ENCODE measurements around the gene TNFSF11. TPM values are rescaled to one million over a fixed set of nuclear protein-coding genes. Genes with fewer than 3 reads are reported as not detected.

TNFSF11 gene
- total and polyA plus RNA-seq, 12 donors: not detected

DNA sequence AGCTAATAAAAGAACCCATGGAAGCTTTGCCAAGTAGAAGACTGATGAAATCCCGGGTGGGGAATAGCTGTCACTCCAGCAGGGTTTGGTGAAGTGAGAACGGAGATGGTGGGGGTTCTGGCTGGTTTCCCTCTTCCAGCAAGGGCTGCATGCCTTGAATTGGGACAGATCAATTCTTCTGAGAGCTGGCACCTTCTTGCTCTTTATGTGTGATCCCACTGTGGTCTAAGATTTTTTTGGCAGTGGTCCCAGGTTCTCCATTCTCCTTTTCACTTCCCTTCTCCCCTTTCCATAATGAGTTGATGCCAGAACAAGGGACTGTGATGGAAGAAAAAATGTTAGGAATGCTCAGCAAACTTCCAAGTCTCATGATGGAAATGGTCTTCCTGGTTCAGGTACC is 50.0 kb downstream of the TNFSF11 start:
- 56 to 62% methylated on average over 2 of the region's 2 CpGs for whole genome bisulfite sequencing, 2 donors
- no peaks in the 10 kb centered on the region for H3K36me3 ChIP-seq
- no peak for DNase-seq
- intact Hi-C loops (cut with DNase I): no loop called here
- H3K27me3 ChIP-seq: peaks cover 0 to 5% (median 0%) of the 10 kb centered on the region in 7 donors
- H3K9me3 ChIP-seq: no peaks in the 10 kb centered on the region
- no peak overlapping the region for H3K4me3 ChIP-seq
- no peaks in the 10 kb centered on the region for H3K4me1 ChIP-seq
- TF ChIP-seq, protein P1, sequence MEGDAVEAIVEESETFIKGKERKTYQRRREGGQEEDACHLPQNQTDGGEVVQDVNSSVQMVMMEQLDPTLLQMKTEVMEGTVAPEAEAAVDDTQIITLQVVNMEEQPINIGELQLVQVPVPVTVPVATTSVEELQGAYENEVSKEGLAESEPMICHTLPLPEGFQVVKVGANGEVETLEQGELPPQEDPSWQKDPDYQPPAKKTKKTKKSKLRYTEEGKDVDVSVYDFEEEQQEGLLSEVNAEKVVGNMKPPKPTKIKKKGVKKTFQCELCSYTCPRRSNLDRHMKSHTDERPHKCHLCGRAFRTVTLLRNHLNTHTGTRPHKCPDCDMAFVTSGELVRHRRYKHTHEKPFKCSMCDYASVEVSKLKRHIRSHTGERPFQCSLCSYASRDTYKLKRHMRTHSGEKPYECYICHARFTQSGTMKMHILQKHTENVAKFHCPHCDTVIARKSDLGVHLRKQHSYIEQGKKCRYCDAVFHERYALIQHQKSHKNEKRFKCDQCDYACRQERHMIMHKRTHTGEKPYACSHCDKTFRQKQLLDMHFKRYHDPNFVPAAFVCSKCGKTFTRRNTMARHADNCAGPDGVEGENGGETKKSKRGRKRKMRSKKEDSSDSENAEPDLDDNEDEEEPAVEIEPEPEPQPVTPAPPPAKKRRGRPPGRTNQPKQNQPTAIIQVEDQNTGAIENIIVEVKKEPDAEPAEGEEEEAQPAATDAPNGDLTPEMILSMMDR (IDR thresholded peaks at IDR 0.05): no peak
- ATAC-seq: no peak
- no peak overlapping the region for H3K27ac ChIP-seq

DNA sequence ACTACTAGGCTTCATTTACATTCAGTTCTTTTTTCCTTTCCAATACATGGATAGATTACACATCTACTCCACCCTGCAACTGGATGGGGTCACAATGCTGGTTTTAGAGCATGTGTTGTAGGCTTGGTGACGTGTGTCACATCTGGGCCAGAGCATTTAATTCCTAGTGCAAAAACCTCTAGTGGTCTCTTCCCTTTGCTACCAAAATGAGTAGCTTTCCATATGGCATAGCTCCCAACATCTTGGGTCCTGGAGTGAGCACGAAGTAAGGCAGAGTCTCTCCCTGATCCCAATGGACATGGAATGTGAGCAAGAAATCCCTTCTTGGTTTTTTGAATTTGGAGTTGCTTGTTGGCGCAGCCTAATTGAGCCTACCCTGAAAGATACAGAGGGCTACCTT is 51.7 kb downstream of the TNFSF11 start:
- 87 to 94% methylated on average over 3 of the region's 3 CpGs for WGBS, 2 donors
- H3K4me3 ChIP-seq: no peak overlapping the region
- ATAC-seq: no peak

DNA sequence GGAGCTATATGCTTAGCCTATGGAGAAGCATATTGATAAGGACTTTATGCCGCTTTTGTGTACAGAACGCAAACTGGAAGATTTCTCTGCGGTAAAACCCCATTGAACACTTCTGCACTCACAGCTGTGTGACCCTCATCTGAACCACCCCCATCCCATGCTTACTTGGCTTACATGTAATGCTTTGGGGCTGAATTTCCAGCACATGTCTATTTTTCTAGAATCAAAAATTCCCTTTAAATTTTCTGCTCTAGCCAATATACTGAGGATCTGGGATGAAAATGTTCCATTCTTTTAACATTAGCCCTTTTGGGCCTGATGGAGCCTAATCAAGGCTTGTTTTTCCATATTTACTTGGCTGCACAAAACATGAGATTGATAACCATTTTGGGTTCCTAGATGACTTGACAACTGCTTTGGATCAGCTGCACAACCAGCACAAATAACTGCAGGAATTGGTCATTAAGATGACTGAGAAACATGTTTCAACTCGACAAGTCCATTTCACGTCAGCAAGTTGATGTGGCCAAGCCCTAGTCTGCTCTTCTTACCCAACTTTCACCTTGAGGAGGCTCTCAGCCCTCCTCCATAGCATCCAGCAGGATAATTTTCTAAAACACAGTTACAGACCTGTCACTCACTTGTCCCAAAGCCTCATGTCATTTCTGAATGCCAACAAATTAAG is 52.4 kb downstream of the TNFSF11 start:
- TF ChIP-seq, protein P1 (IDR thresholded peaks at IDR 0.05): no peak
- Histone ChIP-seq H3K4me3 (no peak overlapping the region), H3K27me3 (peaks cover 0 to 5% (median 0%) of the 10 kb centered on the region in 7 donors), H3K4me1 (no peaks in the 10 kb centered on the region), H3K9me3 (no peaks in the 10 kb centered on the region), H3K36me3 (no peaks in the 10 kb centered on the region), H3K27ac (no peak overlapping the region)
- DNase-seq (no peak), ATAC-seq (no peak)
- intact Hi-C loops (cut with DNase I): no loop called here
- 92% methylated on average over 5 of the region's 5 CpGs for WGBS, 2 donors

More for the DNA sequence above, 51.7 kb downstream of the TNFSF11 start:
- Histone ChIP-seq H3K9me3 (no peaks in the 10 kb centered on the region), H3K27me3 (peaks cover 0 to 5% (median 0%) of the 10 kb centered on the region in 7 donors), H3K36me3 (no peaks in the 10 kb centered on the region), H3K4me1 (no peaks in the 10 kb centered on the region), H3K27ac (no peak overlapping the region)
- intact Hi-C loops (cut with DNase I): no loop called here
- TF ChIP-seq, protein P1 (IDR thresholded peaks at IDR 0.05): no peak
- DNase-seq: no peak

DNA sequence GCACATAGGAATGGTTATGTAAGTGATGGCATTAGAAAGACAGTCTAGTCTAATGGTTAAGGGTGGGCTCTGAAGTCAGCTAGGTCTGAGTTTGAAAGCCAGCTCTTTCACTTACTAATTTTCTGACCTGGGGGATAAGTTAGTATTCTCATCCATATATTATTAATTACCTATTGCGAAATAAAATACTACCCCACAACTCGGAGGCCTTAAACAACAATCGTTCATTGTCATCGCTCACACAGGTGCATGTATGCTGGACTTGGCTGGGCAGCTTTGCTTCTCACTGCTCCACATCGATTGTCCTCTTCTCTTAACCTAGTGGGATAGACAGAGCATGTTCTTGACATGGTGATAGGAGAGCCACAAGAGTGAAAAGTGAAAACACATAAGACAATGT is 54.7 kb downstream of the TNFSF11 start:
- no peaks in the 10 kb centered on the region for H3K4me1 ChIP-seq
- ATAC-seq: no peak
- intact Hi-C loops (cut with DNase I): no loop called here
- no peaks in the 10 kb centered on the region for H3K9me3 ChIP-seq
- H3K36me3 ChIP-seq: no peaks in the 10 kb centered on the region
- no peak overlapping the region for H3K4me3 ChIP-seq
- no peak overlapping the region for H3K27ac ChIP-seq
- 91% methylated on average over 5 of the region's 5 CpGs for WGBS, 2 donors
- no peak for DNase-seq
- peaks cover 0 to 4% (median 0%) of the 10 kb centered on the region in 7 donors for H3K27me3 ChIP-seq
- TF ChIP-seq, protein P1 (IDR thresholded peaks at IDR 0.05): no peak

All from heart right ventricle (tissue), 16 donors.